A549 treated with DMSO at 1 μM for 4 hours (cell line): Measurements from ENCODE around the gene DAO. TPM values are rescaled to one million over a fixed set of nuclear protein-coding genes. Genes with fewer than 3 reads are reported as not detected.

ENCODE experiments used
- total RNA-seq: library from RNA; stranded (reverse); fragments of 200-300 nt; extraction: Qiagen RNA extraction; gene quantifications from 5 replicates; pipeline ENCODE4 v1.2.3, GENCODE V29; 2022; ENCODE audit warnings: low read depth

DAO gene
- total RNA-seq: not detected in 5 replicates

GRCh38 chr12:108879615-108880254, at the start of gene DAO:
Gene DAO (plus strand): TSS chr12:108880092. CDS start chr12:108885007, 4,915 bp downstream.

Other genes starting within 250 kb of the DAO start
- 0.94 to 1.3 TPM (median 1.0 TPM) in 5 replicates for gene SELPLG, start 246.2 kb upstream of the DAO start, total RNA-seq
- gene CORO1C, start 148.6 kb upstream of the DAO start, total RNA-seq: 182 to 234 TPM (median 196 TPM) in 5 replicates
- gene SSH1, start 22.5 kb upstream of the DAO start, total RNA-seq: 18.3 to 28.9 TPM (median 27.1 TPM) in 5 replicates
- gene SVOP, start 141.0 kb downstream of the DAO start, total RNA-seq: not detected in 5 replicates
- 7.3 to 11.0 TPM (median 8.0 TPM) in 5 replicates for gene USP30, start 172.5 kb downstream of the DAO start, total RNA-seq
- gene ALKBH2, start 213.4 kb downstream of the DAO start, total RNA-seq: 44.1 to 50.2 TPM (median 47.8 TPM) in 5 replicates
- 86.8 to 94.6 TPM (median 88.4 TPM) in 5 replicates for gene UNG, start 217.5 kb downstream of the DAO start, total RNA-seq
- 5.9 to 7.3 TPM (median 7.3 TPM) in 5 replicates for gene ACACB, start 236.5 kb downstream of the DAO start, total RNA-seq